Activated CD4-positive, alpha-beta T cell treated with anti-CD3 and anti-CD28 coated beads, Interleukin-10, Interleukin-2, amounts not matched to agents 100 ng/mL and 50 ng/mL, durations not matched to agents 16 hours and 8 hours (primary cell): Measurements from ENCODE around the gene ATP6V0E2.
"Not testable (repeated sequence)": the region's sequence is repeated elsewhere in the genome, so short reads cannot be mapped to it uniquely, and the experiment has no call there.

ENCODE experiments used
- DNase-seq: peaks from one replicate; pipeline ENCODE4 v3.0.0-alpha.2; 2020

Gene ATP6V0E2

DNA sequence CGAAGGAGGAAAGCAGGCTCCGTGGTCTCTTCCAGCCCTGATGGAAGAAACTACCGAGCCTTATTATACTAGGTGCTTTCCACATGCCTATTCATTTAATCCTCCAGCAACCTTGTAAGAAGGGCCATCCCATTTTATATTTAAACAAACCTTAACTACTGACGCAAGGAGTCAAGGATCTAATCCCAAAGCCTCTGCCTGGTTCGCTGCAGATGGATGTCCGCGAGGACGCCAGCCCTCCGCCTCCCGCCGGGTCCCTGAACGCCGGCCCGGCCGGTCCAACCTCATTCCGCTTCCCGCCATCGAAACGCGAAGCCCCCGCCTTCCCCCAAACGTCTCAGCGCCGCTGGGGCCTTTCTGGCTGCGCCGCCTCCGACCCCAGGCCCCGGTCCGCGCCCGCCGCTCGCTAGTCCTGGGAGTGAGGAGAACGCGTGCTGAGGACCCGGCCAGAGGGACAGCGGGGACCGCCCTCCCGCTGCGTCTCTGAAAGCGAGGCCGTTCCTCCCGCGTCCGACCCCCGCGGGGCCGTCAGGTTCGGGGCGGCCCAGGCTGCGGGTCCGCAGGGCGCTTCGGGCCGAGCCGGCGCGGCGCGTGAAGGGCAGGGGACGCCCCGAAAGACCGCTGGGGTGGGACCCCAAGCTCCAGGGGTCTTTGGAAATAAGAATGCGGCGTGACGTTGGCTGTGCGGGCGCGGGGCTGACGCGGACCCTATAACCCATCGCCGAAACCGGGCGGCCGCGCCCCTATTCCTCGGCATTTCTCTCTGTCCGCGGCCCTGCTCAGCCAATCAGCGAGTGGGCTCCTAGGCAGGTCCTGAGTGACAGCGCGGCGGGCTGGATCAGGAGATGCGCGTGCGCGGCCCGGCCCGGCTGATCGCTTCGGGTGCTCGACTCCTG, at the start of gene ATP6V0E2:
Gene ATP6V0E2, plus strand, starts transcription at position 896 of the 896 bp plus-strand sequence. CDS start 97 bp downstream, outside the sequence.
- peak; percentile 98 for DNase-seq

DNA sequence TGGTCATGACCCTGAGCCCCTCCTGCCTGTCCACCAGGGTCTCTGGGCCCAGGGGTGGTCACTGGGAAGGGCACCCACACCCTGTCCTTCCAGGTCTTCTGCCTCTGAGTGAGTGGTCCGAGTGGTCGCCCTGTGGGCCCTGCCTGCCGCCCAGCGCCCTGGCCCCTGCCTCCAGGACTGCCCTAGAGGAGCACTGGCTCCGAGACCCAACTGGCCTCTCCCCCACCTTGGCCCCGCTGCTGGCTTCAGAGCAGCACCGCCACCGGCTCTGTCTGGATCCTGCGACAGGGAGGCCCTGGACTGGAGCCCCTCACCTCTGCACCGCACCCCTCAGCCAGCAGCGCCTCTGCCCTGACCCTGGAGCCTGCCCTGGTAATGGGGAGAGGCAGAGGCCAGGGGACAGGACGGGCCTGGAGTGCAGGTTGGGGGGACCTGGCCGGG, 49.4 kb upstream of the ATP6V0E2 start:
- DNase-seq: no peak

DNA sequence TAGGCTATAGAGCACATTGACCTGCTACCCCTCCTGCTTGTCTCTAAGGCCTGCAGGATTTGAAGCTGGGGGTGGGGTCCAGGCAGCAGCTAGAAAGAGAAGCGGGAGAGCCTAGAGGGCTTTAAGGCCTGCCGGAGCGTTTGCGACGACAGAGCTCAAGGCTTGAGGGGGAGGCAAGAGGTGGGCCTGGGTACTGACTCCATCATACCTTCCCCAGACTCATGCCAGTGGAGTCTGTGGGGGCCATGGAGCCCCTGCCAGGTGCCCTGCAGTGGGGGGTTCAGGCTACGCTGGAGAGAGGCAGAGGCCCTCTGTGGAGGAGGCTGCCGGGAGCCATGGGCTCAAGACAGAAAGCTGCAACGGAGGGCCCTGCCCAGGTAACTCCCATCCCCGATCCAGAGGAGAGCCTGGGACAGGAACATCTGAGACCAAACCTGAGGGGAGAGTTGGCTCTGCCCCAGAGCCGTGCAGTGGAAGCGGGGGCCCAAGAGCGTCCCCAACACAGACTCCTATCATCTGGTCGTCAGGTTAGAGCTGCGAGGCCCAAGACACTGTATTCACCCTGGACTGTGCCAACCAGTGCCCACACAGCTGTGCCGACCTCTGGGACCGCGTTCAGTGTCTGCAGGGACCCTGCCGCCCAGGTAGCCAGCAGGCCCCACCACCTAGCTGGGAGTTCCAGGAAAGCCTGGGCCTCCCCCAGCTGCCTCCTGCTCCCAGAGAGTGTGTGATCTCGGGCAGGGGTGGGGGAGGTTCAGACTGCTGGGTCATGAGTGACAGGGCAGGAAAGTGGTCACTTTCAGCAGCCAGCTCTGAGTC, 48.8 kb upstream of the ATP6V0E2 start:
- no peak for DNase-seq

DNA sequence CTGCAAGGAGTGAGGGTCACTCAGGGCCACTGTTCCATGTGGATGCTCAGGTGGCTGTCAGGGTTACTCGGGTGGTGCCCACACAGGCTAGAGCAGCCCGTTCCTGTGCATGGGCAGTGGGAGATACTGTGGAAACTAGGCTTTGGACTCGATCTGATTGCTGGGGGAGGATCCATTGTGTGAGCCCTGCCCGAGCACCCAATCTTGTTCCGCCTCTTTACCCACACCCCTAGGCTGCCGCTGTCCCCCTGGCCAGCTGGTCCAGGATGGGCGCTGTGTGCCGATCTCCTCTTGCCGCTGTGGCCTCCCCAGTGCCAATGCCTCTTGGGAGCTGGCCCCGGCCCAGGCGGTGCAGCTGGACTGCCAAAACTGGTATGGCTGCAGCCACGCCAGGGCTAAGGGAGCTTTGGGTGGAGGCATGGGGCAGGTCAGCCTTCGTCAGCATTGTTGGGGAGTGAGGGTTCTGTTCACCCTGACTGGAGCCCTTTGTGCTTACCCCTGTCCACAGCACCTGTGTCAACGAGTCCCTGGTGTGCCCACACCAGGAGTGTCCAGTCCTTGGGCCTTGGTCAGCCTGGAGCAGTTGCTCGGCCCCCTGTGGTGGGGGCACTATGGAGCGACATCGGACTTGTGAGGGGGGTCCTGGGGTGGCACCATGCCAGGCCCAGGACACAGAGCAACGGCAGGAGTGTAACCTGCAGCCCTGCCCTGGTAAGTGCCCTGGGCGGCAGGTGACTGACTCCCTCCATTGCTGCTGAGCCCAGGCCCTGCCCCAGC, 48.0 kb upstream of the ATP6V0E2 start:
- DNase-seq: no peak

DNA sequence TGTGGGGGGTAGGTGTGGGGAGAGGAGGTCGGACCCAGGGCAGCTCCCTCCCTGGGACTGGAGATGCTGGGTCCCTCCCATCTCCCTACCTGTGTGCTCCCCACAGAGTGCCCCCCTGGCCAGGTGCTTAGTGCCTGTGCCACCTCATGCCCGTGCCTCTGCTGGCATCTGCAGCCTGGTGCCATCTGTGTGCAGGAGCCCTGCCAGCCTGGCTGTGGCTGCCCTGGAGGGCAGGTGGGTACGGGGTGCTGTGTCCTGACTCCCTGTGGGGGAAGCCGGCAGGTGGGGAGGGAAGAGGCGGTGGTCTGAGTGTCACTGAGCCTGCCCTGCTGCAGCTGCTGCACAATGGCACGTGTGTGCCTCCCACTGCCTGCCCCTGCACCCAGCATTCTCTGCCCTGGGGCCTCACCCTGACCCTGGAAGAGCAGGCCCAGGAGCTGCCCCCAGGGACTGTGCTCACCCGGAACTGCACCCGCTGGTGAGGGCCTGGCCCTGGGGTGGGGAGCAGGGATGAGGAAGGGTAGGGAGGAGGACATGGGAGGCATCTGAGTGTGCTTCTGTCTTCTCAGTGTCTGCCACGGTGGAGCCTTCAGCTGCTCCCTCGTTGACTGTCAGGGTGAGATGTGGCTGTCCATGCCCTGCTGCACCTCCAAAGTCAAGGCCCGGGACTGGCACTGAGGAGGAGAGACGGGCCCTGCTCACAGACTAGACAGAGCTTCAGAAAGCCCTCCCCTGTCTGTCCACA, 47.3 kb upstream of the ATP6V0E2 start:
- no peak for DNase-seq

DNA sequence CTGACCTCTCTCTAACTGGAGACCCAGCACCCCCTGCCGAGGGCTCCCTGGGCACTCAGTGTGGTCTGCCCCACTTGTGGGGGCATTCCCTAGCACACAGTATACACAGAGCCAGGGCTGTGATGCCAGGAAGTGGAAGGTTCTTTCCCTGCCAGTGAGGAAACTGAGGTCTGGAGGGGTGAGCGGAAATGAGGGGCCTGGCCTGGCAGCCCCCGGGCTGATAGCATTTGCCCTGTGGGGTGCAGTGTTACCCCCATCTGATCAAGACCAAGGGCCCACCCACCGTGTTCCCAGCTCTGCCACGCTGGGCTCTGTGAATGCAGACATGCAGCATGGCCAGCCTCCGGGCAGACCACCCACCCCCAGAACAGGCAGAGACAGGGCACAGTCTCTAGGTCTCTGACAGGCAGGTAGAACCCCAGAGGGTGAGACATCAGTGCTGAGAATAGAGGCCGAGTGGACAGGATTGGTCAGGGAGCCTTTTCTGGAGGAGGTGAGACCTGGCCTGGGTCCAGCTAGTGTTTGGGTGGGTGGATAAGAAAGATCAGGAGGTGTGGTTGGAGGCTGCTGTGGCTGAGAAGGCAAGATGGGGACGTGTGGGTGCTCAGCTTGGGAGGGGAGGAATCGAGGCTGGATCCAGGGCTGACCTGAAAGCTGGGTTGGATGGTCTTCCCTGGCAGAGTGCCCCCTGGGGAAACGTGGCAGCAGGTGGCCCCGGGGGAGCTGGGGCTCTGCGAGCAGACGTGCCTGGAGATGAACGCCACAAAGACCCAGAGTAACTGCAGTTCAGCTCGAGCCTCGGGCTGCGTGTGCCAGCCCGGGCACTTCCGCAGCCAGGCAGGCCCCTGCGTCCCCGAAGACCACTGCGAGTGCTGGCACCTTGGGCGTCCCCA, 46.4 kb upstream of the ATP6V0E2 start:
- no peak for DNase-seq

DNA sequence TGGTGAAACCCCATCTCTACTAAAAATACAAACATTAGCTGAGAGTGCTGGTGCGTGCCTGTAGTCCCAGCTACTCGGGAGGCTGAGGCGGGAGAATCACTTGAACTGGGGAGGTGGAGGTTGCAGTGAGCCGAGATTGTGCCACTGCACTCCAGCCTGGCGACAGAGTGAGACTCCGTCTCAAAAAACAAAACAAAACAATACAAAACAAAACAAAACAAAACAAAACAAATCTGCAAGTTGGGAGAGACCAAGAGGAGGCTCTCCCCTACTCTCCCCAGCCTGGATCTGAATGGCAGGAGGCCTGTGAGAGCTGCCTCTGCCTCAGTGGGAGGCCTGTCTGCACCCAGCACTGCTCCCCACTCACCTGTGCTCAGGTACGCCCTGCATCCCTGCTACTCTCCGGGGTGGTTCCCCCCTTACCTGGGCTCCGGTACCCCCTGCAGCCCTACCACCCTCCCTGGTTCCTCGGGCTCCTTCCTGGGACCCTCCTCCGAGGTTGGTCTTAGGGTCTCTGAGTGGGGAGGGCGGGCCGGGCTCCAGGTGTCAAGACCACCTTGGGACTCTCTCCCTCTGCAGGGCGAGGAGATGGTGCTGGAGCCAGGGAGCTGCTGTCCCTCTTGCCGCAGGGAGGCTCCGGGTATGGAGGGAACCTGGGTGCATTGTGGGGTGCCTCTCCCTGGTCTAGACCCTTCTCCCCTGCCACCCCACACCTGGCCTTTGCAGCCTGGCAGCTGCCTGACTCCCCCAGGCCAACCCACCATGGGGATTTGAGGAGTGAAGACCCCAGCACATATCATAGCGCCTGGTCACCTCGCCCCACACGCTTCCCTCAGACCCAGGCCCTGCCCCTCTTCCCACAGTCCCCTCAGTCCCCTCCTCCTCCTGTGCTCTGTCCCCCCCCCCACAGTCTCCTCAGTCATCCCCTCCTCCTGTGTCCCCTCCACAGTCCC, 45.1 kb upstream of the ATP6V0E2 start:
- DNase-seq: no peak

DNA sequence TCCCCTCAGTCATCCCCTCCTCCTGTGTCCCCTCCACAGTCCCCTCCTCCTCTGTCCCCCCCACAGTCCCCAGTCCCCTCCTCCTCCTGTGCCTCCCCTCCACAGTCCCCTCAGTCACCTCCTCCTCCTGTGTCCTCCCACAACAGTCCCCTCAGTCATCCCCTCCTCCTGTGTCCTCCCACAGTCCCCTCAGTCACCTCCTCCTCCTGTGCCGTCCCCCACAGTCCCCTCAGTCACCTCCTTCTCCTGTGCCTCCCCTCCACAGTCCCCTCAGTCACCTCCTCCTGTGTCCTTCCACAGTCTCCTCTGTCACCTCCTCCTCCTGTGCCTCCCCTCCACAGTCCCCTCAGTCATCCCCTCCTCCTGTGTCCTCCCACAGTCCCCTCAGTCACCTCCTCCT, 43.2 kb upstream of the ATP6V0E2 start:
- not testable (repeated sequence) for DNase-seq

DNA sequence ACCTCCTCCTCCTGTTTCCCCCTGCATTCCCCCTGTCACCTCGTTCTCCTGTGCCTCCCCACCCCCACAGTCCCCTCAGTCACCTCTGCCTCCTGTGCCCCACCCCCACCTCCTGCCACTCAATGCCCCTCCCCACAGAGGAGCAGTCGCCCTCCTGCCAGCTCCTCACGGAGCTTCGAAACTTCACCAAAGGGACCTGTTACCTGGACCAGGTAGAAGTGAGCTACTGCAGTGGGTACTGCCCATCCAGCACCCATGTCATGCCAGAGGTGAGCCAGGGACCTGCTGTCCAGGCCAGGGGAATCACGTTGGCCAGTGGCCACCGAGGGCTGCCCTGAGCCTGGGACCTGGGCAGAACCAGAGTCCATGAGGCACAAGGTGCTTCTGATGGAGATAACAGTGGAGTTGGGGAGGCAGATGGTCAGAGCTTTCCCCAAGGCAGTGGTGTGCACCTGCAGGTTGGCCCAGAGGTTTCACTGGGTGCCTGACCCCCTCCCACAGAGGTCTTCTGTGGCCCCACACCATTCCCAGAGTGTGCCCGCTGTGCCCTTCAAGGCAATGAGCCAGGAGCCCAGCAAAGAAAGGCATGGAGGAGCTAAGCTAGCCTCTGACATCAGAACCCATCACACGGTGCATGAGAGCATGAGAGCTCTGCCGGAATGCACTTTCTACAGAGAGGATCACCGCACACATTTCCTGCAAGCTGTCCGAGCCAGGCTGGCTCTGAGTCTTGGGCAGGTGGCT, 42.6 kb upstream of the ATP6V0E2 start:
- no peak for DNase-seq

DNA sequence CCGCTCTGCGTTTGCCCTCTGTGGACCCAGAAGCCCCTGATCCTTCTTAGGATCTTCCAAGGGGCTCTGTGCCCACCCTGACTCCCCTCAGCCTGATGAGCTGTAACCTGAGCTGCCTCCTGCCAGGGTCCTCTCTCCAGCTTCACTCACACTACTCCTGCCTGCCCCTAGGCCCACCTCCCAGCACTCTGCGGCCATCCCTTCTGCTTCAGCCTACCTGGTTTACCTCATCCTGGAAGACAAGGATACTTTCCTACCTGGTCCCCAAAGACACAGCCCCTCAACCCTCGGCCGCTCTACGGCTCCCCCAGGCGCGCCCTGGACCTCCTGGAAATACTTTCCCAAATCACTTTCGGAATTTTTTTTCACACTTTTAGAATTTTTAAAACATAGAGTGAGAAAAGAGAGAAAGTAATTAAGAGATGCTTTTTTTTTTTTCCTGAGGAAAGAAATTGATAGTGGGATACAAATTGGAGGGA, 42.0 kb upstream of the ATP6V0E2 start:
- DNase-seq: no peak

DNA sequence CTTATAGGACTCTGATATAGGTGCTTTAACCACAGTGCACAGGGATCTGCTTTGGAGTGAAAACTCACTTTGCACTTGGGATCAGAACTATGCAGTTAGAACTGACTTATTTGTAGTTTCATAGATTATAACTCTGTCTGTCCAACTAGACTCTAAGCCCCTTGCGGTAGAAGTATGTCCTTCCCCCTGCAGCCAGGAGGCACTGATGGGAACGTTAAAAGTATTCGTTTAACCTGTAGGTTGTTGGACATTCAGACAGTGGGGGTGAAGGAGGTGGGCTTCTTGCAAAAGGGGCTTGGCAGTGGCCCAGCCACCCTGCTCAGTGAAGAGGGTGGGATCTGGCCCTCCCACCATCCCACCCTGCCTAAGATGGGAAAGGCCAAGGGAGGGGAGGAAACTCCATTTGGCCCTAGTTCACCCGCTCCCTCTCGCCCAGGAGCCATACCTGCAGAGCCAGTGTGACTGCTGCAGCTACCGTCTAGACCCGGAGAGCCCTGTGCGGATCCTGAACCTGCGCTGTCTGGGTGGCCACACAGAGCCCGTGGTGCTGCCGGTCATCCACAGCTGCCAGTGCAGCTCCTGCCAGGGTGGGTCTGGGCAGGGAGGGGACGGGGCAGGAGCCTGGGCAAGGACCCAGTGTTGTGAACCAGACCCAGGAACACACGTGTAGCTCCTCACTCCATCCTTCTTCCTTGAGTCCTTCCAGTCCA, 41.3 kb upstream of the ATP6V0E2 start:
- DNase-seq: no peak

DNA sequence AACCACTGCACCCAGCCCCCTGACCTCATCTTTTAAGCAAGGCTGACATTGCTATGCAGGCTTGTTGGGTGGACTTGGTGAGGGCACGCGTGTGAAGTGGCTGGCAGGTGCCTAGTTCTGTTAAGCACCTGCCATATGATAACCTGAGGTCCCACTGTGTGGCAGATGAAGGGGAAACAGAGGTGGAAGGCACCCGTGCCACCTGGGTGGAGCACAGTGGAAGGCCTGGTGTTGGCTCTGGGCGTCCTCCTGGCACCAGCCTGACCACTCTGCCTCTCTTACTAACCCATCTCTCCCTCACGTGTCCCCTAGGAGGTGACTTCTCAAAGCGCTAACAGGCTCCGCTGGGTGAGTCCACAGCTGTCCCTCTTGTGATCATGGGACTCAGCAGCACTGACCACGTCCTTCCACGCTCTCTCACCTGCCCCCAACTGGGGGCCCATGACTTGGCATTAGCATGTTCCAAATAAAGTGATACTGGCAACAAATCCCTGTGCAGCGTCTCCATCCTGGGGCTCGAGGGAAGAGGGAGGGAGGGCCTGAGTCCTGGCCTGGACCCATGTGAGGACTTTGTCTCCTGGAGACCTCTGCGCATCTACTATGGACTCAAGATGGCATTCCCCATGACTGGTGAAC, 40.2 kb upstream of the ATP6V0E2 start:
- no peak for DNase-seq

DNA sequence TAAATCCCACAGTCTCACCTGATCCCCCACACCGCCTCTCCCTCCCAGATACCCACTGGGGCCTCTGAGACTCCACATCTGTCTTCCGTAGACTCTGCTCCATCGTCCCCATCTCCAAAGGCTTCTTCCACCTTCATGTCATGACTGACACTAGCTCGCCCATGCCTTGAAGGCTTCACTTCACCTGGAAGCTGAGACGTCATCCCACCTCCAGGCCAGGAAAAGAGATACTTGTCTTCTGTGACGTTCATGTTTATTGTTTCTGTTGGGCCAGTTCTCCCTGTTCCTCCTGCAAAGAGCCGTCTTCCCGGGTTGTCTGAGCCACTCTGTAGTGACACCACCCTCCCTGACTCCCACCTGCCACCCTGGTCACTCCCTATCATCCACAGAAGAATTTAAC, 39.2 kb upstream of the ATP6V0E2 start:
- no peak for DNase-seq

DNA sequence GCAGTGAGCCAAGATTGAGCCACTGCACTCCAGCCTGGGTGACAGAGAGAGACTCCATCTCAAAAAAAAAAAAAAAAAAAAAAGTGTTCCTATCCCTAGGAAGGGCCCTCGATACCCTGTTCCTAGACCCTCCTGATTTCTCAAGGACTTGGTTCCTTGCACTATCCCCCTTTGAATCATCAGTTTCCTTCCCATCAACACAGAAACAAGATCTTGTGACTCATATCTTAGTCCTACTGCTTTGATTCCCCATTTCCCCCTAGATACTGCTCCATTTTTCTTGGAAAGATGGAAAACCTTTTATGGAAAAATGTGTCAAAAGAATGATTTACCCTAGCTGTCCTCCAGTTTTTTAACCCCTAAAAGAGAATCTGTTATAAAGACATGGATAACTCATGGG, 37.3 kb upstream of the ATP6V0E2 start:
- DNase-seq: no peak

DNA sequence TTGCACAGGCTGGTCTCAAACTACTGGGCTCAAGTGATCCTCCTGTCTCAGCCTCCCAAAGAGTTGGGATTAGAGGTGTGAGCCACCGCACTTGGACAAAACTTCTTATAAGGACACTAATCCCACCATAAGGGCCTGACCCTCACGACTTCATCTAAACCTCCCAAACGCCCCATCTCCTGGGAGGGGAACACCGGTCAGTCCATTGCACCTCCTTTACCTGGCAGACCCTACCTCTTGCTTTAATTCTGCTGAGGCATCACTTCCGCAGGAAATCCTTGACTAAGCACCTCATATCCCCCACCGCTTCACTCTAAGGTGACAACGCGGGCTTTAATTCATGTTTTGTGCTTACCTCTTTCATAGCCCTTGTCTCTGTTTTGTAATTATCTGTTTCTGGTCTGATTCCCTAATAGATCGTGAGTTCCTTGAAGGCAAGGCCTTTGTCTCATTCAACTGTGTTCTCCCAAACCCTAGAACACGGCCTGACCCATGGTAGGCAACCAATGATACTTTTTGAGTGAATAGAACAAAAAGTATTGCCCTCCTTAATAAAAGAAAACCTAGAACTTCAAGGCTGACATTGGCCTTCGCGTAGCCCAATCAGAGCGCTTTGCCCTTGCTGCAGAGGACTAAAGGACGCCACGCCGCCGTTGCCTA, 36.1 kb upstream of the ATP6V0E2 start:
- DNase-seq: no peak

DNA sequence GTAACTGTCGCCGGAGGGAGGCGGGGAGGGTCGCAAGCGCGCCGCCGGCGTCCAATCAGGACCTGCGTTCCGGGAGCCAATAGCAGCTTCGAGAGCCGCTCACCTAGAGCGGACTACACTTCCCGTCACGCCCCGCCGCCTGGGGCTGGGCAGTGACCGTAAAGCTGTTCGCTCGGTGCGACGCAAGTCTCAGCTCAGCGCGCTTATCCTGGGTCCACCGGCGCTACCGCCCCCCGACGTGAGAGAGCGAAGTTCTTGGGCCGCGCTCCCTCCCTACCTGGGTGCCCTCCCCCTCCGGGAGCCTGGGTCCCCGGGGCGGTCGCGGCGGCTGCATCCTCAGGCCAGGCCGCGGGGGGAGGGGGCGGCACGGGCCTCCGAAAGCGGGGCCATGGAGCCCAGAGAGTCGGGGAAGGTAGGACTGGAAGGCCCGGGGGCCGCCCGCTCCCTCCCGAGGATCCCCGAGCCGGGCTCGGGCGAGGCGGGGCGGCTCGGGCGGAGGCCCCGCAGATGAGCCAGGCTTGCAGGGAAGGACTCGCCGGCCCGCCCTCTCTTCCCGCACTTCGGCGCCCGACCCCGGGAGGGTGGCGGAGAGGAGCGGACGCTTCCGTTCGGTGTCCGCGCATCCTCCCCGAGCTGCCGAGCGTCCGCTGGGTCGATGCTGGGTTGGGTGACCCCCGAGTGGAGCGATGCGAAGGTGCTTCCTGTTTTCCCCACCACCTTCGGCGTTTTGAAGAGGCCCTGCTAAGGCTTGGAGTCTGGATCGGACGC, 35.4 kb upstream of the ATP6V0E2 start, which contains the start of gene ZNF862:
Gene ZNF862, plus strand, starts transcription at position 152 of the 768 bp plus-strand sequence. Its CDS starts 237 bp downstream, at position 389.
- peak; percentile 98 for DNase-seq
